Ishikawa (cell line): ENCODE results near the gene TMEM263.

Experiments used
- MAX ChIP-seq: IDR thresholded peaks from 2 replicates; pipeline ENCODE4 v1.6.1; 2012
- REST ChIP-seq: IDR thresholded peaks from 2 replicates; pipeline ENCODE4 v1.6.1; 2012; ENCODE audit warnings: low read depth, mild to moderate bottlenecking
- TEAD4 ChIP-seq: IDR thresholded peaks from 2 replicates; pipeline ENCODE4 v1.6.1; 2012
- YY1 ChIP-seq: IDR thresholded peaks from 2 replicates; pipeline ENCODE4 v1.6.1; 2012; ENCODE audit warnings: low read depth

GRCh38 chr12:106975098-106975497 lies 19.4 kb downstream of the TMEM263 start:
- TF ChIP-seq MAX (no peak), TEAD4 (no peak), REST (no peak), YY1 (no peak)
